Measurements from ENCODE around the gene ARL14EPL.

GRCh38 chr5:116013936-116014335 lies 18.3 kb upstream of the ARL14EPL start:
- TF ChIP-seq CTCF (IDR thresholded peaks at IDR 0.05; ENCODE audit: insufficient read depth, low read length) (no peak), SPI1 (IDR thresholded peaks at IDR 0.05; ENCODE audit: borderline replicate concordance, low read depth) (no peak)

All from HL-60 (cell line).